GM19438 (cell line): ENCODE data around the gene PRKCE.
A peak's percentile ranks its signal among the peaks of the same experiment; 100 is the strongest.

Experiments used
- ATAC-seq: cut with Tn5 transposase; IDR thresholded peaks from one replicate; pipeline ENCODE4 v1.9.1; 2021; ENCODE audit warnings: low read depth; ENCODE audit not compliant: unreplicated experiment

PRKCE gene

DNA sequence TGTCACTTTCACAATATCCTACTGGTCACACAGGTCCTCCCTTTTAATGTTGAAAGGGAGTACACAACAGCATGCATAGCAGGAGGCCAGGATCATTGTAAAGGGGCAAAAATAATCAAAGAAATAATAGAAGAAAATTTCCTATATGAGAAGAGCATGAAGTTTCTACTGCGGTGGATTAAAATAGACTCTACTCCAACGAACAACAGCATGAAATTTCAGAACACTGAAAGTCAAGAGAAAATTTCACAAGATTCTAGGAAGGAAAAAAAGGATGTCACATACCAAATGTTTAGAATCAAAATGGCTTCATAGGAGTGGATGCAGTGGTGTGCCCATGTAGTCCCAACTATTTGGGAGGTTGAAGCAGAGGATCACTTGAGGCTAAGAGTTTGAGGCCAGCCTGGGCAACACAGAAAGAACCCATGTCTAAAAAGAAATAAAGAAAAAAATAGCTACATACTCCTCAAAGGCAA lies 573.7 kb downstream of the PRKCE start:
- no peak for ATAC-seq

DNA sequence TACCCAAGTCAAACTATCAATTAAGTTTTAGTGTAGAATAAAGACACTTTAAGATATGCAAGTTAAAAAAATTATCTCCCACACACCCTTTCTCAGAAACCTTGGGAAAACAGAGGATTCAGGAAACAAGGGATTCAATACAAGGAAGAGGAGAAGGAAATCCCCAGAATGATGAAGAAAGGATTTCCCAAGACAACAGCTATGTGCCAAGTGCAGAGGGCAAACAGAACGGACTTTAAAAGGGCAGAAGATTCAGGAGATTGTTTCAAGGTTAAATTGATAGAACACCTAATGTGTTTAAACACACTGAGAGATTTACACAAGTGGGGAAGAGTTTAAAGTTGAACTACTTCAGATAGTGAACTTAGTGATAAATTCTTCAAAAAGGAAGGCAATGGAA lies 574.3 kb downstream of the PRKCE start:
- no peak for ATAC-seq

DNA sequence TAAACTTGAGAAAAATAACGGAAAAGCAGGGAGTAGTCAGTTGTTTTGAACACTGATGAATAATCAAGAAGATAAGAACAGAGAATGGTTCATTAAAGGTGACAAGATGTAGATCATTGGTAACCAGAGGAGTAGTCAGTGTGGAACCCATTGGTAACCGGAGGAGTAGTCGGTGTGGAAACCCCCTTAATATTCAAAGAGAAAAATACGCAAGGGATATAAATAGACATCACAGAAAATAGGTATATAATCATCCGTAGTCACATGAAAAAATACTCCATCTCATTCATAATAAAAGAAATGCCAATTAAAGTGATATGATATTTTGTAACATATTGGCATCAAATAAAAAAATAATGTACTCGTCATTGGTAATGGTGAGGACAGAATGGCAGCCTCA lies 575.1 kb downstream of the PRKCE start:
- no peak for ATAC-seq

DNA sequence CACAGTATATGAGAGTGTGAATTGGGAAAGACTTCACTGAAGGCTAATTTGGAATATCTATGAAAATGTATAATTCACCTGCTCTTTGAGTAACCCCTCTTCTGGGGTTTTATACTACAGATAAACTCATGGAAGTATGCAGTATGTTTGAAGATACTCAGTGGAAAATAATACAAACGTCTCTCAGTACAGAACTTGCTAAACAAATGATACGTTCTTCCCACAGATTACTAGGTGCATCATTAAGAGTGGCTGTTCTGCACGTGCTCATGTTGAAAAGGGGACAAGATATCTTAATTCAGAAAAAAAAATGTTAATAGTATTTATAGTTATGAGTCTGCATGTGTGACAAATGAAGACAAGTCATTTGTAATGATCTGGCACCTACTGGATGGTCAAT lies 575.5 kb downstream of the PRKCE start:
- ATAC-seq: no peak

DNA sequence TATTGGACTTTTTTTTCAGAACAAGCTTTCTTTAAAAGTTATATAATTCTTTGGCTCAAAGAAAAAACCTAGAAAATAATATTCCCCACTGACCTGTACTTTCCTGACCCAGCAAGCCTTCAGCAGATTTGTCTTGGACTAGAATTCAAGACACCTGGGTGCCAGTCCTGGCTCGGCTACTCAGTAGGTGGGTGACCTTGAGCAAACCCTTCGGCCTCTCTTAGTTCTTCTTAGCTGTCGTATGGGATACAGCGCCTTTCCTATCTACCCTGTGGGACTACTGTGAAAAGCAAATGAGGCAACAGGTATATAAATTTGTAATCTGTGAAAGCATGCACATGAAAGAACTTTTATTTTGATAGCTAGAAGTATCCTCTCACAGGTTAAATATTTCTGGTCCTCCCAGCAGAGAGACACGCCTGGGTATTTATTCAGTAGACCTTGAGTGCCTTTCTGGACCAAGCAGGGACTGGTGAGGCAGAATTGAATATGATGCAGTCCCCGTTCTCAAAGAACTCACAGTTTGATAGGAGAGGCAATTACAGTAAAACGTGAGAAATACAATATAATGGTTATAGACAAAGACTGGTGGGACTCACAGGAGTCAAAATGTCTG lies 576.3 kb downstream of the PRKCE start:
- ATAC-seq: no peak

DNA sequence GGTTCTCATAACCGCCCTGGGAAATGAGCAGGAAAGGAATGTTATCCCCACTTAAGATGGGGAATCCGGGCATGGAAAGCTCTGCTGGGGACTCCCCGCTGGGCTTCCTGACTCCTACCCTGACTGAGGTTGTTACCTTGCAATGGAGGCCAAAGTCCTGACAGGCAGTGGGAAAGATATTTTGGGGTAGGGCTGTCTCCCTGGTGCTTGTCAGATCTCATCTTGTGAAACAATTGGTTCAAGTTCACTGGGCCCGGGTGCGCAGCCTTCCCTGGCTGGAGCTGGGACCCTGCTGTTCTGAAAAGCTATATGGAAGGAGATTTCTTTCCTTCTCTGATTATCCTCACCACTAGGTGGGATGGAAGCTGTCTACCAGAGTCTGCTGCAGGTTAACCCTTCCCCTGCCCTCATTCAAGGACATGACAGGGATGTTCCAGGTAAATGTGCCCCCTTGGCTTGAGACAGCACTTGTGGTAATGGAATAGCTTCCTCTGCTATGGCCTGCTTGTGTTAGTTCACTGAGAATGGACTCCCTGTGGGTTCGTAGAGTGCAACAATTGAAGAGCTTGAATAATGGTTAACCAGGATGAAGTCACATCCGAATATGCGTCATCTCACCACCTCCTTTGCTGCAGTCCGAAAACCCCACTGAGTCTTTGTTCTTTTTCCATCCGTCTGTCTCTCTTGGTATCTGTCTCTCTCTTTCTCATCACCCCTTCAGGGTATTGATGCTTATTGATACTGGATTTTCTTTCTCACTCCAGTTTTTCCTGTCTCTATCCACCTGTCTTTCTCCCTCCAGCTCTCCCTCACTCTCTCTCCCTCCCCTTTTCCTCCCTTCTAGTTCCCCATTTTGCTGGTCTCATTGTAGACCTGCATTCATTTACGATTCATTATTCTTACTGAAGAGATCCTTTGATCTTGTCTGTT lies 577.9 kb downstream of the PRKCE start:
- peak; percentile 80 for ATAC-seq

DNA sequence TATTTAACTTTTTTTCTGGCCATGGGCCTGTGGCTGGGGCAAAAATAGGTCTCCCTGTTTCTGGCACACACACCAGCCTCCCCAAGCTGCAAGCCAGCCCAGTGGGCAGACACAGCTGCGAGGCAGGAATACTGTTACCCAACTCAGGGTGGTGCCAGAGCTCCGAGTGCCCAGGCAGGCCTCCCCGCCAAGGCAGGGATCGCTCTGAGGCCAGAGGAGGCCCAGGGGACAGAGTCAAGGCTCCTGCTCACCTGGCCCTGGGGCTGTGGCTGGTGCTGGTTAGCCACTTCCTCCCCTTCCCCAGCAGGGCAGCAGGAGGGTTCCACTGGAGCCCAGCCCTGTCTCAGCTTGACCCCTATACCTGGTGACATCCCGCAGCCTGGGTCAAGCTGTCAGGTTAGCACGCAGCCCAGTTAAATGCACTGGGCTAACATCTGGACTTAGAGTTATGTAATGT lies 578.7 kb downstream of the PRKCE start:
- ATAC-seq: peak; percentile 63

DNA sequence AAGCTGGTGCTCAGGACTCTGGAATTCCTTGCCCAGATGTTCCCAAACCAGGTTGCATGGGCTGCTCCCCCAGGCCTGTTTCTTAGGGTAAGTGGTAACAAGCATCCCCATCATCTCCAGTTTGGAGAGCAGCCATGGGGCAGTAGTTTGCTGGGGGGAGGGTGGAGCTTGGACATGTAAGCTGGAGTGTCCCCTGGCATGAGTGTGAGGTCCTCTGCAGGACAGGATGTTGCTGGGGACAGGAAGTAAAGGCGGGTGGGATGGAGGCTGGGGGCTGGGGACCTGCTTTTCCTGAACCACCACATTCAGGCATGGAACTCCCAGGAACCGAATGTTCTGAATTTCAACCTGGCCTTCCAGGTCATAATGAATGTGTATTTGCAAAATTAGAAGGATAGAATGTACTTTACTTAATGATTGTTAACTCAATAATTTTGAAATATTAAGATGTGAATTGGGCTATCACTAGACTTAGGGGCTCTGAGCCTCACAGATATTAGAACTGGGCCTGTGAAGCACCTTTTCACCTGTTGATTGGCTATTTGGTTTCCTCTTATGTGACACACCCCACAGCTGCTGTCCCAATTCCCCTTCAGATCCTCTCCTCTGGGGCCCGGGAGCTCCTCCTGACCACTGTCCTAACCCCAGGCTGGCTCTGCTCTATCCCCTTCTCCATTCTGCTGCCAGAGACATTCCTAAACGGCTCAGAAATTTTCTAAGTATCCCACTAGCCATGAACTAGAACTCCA lies 579.4 kb downstream of the PRKCE start:
- ATAC-seq: no peak

DNA sequence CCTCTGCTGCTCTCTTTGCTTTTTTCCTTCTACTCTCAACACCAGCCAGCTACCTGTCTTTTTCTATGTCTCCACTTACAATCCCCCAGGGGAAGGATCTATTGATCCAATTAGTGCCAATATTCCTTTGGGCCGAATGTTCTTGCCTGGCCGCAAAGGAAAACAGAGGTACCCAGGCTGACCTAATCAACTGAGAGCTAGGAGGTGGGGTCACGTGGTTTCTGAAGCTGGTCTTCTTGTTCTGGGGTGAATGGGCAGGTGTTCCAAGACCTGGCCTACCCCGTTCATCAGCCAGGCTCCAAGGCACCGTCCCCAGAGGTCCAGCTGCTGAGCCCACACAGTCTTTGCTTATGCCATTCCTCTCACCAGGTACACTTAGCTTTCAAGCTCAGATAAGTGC lies 580.2 kb downstream of the PRKCE start:
- no peak for ATAC-seq

DNA sequence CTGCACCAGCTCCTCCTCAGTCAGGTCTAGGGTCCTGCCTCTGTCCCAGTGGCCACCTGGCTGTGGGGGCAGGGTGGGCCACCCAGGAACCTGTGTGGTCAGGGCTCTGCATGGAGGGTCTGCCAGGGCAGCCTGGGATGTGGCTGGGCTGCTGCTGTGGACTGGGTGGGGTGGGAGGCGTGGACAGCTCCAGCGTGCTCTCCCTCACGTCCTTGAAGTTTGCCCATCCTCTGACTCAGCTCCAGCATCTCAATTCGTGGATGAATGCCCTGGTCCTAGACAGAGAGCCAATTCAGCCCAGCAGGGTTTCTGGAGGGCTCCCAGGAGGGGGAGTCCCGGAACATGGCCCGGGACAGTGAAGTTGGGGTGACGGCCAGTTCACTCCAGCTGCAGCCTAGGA lies 581.4 kb downstream of the PRKCE start:
- ATAC-seq: no peak

DNA sequence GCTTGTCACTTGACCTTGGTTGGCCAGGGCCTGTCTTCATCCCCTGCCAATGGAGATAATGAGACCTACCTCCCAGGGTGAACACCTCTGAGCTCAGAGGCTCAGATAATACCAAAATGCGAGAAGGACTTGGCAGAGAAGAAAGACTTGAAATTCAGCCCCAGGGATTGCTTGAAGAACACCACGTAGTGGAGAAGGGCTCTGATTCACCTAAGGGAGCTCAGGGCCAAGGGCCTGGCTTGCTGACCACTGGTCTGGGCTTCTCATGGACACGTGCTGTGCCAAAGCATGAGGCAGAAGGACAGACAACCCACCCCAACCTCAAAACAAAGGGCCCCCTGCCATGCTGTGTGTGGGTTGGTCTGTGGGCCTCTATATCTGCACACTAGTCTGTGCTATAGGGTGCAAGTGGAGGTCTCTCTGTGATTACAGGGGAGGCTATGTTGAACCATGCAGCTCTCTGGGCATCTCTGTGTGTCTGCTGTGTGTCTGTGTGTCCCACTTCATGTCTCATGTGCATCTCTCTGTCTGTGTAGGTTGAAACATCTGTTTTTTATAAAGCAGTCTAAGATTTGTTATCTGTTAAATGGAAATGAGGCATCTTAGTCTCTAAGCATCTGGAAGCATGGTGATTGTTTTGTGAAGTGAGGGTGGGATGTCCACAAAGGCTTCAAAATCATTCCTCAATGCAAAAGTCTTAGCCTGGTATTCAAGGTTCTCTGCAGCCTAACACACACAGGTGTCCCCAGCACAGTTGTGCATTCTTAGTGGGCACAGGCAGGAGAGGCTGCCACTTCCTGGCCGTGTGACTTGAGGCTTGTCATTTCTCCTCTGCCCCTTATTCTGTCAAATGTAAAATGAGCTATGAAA lies 584.8 kb downstream of the PRKCE start:
- ATAC-seq: no peak

DNA sequence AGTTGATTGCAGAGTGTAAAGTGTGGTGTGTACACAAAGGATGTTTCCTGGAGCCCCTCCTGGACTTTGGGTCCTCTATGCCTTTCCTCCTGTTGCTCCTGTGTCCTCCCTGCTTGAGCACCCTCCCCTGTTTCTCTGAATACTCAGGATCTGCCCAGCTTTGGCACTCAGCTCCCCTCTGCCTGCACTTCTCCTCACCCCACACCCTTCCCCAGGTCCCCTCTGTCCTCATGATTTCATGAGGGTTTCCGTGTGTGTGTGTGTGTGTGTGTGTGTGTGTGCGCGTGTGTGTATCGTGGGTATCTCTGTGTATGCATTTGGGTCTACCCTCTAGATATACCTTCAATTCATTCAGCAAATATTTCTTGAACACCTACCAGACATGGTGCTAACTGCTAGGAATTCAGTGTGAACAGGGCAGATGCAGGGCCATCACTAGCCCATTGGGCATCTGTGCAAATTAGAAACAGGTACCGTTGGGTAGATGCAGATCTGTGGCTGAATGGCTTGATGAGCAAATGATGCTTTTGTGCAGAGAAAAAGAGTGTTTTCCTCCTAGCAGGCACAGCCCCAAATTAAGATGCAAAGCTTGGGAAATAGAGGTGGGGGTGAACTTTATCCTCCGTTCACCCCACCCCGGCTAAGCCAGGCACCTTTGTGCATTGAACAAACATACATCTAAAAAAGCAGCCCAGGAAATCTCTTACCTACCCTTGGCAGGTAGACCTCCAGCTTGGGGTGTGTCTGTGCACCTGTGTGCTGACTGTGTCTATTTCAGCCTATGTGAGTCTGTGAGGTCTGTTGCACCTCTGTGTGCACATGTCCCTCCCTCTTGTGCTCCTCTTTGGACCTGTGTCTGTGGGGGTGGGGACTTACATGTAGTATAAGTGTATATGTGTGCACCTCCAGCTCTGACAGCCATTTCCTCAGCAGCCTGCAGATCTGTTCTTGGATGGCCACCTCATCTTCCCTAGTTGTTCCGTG lies 585.7 kb downstream of the PRKCE start:
- ATAC-seq: no peak
